ENCODE data around the gene RIN3.

GRCh38 chr14:92517761-92518160 is 4.2 kb downstream of the RIN3 start:
- TF ChIP-seq POLR2A (IDR thresholded peaks at IDR 0.05) (no peak), CTCF (IDR thresholded peaks at IDR 0.05) (no peak)
